HFF-Myc (cell line): ENCODE results near the gene JUND.

ENCODE experiments used
- DNase-seq: peaks from one replicate; pipeline ENCODE4 v3.0.0-alpha.2; 2011; ENCODE audit warnings: low read depth; ENCODE audit errors: extremely low read depth
- H3K4me3 ChIP-seq: replicated peaks from 2 replicates; pipeline ENCODE4 v1.5.1; 2011; ENCODE audit warnings: low read depth, mild to moderate bottlenecking, control low read depth, low read length
- TF ChIP-seq, protein P1 (sequence below): IDR thresholded peaks from 2 replicates; pipeline ENCODE4 v1.5.1; 2012; ENCODE audit warnings: mild to moderate bottlenecking, low read depth, low read length, control low read depth; ENCODE audit errors: missing control alignments

Gene JUND

DNA sequence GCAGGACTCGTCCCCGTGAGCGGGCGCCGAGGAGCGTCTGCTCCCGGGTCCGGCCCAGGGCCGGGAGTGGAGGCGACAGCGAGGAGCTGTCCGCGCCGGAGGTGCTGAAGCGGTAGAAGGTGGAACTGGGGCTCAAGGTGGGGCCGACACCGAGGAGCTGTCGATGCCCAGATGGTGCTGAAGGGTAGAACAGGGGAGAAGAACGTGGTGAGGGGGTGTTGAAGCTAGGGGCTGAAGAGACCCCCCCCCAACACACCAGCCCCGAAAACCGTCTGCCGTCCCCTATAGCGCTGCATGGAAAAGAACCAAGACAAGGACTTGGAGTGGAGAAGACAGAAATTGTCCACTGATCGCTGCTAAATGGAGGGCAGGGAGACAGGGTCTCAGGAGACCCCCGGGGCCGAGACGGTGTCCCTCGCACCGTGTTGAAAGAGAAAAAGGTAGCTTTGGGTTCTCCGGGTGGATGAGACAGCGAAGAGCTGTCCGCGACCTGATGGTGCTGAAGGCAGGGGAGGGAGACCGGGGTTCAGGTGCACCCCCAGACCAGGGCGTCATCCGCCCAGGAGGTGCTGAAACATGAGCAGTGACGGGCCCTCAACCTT, 48.1 kb downstream of the JUND start:
- TF ChIP-seq, protein P1, sequence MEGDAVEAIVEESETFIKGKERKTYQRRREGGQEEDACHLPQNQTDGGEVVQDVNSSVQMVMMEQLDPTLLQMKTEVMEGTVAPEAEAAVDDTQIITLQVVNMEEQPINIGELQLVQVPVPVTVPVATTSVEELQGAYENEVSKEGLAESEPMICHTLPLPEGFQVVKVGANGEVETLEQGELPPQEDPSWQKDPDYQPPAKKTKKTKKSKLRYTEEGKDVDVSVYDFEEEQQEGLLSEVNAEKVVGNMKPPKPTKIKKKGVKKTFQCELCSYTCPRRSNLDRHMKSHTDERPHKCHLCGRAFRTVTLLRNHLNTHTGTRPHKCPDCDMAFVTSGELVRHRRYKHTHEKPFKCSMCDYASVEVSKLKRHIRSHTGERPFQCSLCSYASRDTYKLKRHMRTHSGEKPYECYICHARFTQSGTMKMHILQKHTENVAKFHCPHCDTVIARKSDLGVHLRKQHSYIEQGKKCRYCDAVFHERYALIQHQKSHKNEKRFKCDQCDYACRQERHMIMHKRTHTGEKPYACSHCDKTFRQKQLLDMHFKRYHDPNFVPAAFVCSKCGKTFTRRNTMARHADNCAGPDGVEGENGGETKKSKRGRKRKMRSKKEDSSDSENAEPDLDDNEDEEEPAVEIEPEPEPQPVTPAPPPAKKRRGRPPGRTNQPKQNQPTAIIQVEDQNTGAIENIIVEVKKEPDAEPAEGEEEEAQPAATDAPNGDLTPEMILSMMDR = no peak
- H3K4me3 ChIP-seq = no peak overlapping the region
- DNase-seq = no peak

GRCh38 chr19:18232540-18233223, 48.7 kb downstream of the JUND start:
- DNase-seq = no peak
- no peak overlapping the region for H3K4me3 ChIP-seq
- TF ChIP-seq, protein P1 = no peak

GRCh38 chr19:18231775-18232174, 49.6 kb downstream of the JUND start:
- TF ChIP-seq, protein P1 = no peak
- no peak for DNase-seq
- H3K4me3 ChIP-seq = no peak overlapping the region

DNA sequence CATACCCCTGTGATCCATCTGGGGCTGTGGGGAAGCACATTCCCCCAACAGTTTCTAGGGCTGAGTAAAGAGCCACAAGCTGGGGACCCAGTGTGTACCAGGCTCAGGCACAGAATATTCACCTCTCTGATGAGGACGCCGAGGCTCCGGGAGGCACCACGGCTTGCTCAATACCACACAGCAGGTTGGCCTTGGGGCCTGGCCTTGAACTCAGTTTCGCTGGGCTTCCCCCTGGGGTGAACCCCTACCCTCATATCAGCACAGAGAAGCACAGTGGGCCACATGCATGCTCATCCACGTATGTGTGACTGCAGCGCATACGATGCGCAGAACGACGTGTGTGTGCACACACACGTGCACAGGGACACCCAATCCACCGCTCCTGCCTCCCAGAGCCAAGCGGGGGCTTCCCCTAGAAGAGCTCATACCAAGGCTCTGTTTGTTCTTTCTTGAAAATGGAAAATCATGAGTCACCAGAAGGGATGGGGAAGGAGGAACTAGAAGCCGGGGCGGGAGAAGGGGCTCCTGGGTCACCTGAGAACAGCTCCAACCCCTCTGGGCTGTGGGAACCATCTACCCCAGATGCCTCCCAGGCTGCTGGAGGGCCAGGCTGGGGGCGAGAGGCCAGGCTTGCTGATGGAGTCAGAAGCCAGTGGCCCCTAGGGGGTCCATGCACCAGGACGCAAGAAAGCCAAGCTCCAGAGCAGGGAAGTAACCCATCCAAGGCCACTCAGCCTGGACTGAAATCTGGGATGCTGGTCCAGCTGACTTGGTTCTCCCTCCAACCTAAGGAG, 50.3 kb downstream of the JUND start:
- DNase-seq = no peak
- no peak overlapping the region for H3K4me3 ChIP-seq
- TF ChIP-seq, protein P1 = no peak

DNA sequence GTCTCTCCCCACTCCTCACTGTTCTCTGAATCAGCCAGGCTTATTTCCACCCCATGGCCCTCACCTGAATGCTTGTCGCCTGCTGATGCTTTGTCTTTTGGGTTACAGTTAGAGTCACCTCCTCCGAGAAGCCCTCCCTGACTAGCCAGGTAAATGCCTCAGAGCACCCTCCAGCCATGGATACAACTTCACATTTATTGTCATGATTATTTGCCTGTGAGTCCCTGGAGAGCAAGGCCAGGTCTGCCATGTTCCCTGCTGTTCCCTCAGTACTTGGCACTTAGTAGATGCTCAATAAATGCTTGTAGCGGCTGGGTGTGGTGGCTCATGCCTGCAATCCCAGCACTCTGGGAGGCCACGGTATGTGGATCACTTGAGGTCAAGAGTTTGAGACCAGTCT, 51.5 kb downstream of the JUND start:
- DNase-seq = no peak
- H3K4me3 ChIP-seq = no peak overlapping the region
- TF ChIP-seq, protein P1 = no peak
